NB4 (cell line): ENCODE results near the gene WDR55.
"Not testable (repeated sequence)": the region's sequence is repeated elsewhere in the genome, so short reads cannot be mapped to it uniquely, and the experiment has no call there.

Experiments
- DNase-seq: peaks from one replicate; pipeline ENCODE4 v3.0.0; 2010; ENCODE audit warnings: low read depth
- H3K4me3 ChIP-seq: one replicate; pipeline ENCODE4 v1.5.1; 2011; ENCODE audit warnings: mild to moderate bottlenecking, low read depth, low read length, moderate library complexity
- MYC ChIP-seq: IDR thresholded peaks from 2 replicates; pipeline ENCODE4 v1.6.1; 2011; ENCODE audit warnings: low read depth, low read length
- POLR2A ChIP-seq: IDR thresholded peaks from 2 replicates; pipeline ENCODE4 v1.6.1; 2011; ENCODE audit warnings: mild to moderate bottlenecking; ENCODE audit not compliant: insufficient read length; ENCODE audit errors: extremely low read depth
- TF ChIP-seq, protein P1 (sequence below): IDR thresholded peaks from one replicate; pipeline ENCODE4 v1.5.1; 2012; ENCODE audit warnings: low read depth, low read length
- TF ChIP-seq, protein P2 (sequence below): IDR thresholded peaks from 2 replicates; pipeline ENCODE4 v1.6.1; 2011; ENCODE audit warnings: low read depth, low read length

The WDR55 gene

DNA sequence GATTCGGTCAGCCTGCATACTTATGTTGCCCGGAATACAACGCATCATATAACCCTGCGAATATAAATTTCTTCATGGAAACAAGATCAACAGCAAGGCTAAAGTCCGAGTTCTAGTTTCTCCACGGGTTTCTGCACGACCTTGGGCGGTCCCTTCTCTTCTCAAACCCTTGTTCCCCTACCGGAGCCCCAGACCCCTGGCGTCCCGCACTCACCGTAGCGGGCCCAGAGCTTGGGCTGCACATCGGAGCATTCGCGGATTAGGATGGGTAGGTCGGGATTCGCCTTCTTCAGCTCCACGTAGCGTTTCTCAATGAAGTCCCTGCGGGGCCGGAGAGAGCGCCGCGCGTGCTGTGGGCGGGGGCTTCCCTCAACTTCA lies 17.7 kb upstream of the WDR55 start:
- TF ChIP-seq, protein P1, sequence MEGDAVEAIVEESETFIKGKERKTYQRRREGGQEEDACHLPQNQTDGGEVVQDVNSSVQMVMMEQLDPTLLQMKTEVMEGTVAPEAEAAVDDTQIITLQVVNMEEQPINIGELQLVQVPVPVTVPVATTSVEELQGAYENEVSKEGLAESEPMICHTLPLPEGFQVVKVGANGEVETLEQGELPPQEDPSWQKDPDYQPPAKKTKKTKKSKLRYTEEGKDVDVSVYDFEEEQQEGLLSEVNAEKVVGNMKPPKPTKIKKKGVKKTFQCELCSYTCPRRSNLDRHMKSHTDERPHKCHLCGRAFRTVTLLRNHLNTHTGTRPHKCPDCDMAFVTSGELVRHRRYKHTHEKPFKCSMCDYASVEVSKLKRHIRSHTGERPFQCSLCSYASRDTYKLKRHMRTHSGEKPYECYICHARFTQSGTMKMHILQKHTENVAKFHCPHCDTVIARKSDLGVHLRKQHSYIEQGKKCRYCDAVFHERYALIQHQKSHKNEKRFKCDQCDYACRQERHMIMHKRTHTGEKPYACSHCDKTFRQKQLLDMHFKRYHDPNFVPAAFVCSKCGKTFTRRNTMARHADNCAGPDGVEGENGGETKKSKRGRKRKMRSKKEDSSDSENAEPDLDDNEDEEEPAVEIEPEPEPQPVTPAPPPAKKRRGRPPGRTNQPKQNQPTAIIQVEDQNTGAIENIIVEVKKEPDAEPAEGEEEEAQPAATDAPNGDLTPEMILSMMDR: no peak
- TF ChIP-seq MYC (no peak), POLR2A (no peak)
- TF ChIP-seq, protein P2, sequence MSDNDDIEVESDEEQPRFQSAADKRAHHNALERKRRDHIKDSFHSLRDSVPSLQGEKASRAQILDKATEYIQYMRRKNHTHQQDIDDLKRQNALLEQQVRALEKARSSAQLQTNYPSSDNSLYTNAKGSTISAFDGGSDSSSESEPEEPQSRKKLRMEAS: no peak
- peak overlapping the region; percentile 98 for H3K4me3 ChIP-seq
- DNase-seq: no peak

DNA sequence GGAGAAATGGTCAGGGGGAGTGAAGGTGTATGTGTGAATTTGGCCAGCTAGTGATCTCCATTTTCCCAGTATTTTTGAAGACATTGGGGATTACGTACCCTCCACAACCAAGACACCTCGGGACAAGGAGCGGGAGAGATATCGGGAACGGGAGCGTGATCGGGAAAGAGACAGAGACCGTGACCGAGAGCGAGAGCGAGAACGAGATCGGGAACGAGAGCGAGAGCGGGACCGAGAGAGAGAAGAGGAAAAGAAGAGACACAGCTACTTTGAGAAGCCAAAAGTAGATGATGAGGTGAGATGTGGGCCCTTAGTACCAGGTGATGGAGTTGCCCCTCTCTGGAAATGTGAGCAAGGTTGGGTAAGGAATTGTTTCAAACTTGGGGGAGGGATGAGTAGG lies 5.8 kb upstream of the WDR55 start:
- H3K4me3 ChIP-seq: no peak overlapping the region
- TF ChIP-seq POLR2A (no peak), MYC (no peak)
- TF ChIP-seq, protein P1: no peak
- TF ChIP-seq, protein P2: no peak
- DNase-seq: no peak

DNA sequence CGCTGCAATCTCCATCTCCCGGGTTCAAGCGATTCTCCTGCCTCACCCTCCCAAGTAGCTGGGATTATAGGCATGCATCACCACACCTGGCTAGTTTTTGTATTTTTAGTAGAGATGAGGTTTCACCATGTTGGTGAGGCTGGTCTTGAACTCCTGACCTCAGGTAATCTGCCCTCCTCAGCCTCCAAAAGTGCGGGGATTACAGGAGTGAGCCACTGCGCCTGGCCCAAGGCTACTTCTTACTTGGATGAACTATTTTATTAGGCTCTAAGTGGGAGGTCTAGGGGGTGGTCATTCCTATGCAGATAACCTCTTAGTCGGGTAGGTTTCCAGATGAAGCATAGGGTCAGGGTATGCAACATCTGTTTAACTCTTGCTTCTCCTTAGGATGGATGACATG lies 4.3 kb upstream of the WDR55 start:
- not testable (repeated sequence) for DNase-seq, H3K4me3 ChIP-seq

DNA sequence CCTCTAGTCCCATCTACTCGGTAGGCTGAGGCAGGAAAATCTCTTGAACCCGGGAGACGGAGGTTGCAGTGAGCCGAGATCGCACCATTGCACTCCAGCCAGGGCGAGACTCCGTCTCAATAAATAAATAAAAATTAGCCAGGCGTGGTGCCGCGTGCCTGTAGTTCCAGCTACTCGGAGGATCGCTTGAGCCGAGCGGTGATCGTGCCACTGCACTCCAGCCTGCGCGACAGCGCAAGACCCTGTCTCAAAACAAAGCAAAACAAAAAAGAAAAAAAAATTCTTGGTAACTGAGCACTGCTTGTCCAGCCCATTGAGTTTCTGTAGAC lies 710 bp upstream of the WDR55 start:
- DNase-seq: no peak
- TF ChIP-seq POLR2A (no peak), MYC (no peak)
- TF ChIP-seq, protein P1: no peak
- TF ChIP-seq, protein P2: no peak
- H3K4me3 ChIP-seq: peak overlapping the region; percentile 99

DNA sequence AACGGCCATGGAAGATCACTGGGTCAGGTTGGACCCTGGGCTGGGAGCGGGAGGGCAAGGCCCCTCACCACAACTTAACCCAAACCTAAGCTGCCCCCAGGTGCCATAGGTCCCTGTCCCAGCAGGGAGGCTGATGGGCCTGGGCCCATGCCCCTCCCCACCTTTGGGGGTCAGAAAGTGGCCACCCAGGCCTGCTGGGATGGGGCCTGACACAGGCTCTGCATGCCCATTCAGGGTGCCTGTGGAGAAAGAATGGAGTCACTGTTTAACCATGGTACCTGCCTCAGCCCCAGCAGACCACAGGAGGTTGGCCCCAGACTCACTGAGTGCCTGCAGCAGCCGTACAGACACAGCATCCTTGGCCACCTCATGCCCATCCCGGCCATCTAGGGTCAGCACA lies 6.3 kb downstream of the WDR55 start:
- H3K4me3 ChIP-seq, DNase-seq: not testable (repeated sequence)

DNA sequence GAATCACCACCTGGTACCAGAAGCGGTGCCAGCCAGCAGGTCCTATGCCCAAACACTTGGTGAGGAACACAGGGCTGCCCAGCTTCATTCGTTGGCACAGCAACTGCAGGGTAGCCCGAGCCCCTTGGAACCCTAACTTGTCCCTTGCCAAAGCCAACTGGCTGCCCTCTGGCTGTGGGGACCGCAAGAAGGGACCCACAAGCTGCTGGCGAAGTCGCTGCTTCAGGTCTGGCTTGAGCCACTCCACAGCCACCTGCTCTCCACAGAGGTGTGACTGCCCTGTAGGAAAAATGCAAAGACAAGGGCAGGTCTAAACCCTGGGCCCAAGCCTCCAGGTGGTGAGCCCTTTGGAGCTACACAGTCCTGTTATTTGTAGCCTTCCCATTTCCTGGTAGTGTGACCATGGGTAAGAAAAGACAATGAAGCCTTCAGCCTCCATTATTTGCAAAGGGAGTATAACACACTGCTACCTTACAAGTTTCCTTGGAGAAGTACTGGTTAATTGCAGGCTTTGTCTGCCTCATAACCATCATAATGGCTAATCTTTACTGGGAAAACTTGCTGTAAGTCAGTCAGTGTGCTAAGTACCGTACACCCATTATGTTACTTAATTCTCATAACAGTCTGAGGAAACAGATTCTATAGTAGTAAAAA lies 6.9 kb downstream of the WDR55 start:
- TF ChIP-seq, protein P2: no peak
- TF ChIP-seq POLR2A (no peak), MYC (no peak)
- TF ChIP-seq, protein P1: no peak
- no peak for DNase-seq
- H3K4me3 ChIP-seq: no peak overlapping the region

DNA sequence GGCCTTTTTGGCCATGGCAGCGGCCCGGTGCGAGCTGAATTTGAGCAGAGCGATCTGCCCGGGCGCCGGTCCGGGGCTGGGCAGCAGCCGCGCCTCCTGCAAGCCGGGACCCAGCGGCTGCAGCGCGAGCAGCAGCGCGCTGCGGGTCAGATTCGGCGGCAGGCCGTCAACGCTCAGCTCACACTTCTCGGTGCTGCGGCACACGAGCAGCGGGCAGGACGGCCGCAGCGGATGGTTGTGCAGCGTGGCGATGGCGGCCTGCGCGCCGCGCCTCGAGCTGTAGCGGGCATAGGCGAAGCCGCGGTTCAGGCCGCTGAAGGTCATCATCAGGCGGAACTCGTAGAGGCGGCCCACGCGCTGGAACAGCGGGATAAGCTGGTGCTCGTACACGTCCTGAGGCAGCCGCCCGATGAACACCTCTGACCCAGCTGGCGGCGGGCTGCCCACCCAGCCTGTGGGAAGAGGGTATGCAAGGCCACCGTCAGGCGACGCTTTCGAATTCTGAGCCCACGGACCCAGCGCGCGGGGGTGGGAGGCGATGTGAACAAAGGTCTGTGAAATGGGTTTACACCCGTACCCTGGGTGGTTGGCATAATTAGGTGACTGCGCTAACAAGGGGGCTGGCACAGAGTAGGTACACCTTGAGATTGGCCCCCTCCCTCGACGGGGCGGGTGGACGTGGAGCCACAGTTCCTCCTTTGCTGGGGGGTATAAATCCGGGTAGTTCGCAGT lies 7.9 kb downstream of the WDR55 start:
- no peak overlapping the region for H3K4me3 ChIP-seq
- TF ChIP-seq, protein P2: no peak
- TF ChIP-seq, protein P1: no peak
- TF ChIP-seq POLR2A (no peak), MYC (no peak)
- DNase-seq: peak; percentile 50
